ENCODE data around the gene IMPACT. TPM values are rescaled to one million over a fixed set of nuclear protein-coding genes. Genes with fewer than 3 reads are reported as not detected.

The IMPACT gene
- polyA plus RNA-seq, 2 of the 4 experiments (the other 2 are of a cell fraction) = 10.9 to 27.1 TPM

DNA sequence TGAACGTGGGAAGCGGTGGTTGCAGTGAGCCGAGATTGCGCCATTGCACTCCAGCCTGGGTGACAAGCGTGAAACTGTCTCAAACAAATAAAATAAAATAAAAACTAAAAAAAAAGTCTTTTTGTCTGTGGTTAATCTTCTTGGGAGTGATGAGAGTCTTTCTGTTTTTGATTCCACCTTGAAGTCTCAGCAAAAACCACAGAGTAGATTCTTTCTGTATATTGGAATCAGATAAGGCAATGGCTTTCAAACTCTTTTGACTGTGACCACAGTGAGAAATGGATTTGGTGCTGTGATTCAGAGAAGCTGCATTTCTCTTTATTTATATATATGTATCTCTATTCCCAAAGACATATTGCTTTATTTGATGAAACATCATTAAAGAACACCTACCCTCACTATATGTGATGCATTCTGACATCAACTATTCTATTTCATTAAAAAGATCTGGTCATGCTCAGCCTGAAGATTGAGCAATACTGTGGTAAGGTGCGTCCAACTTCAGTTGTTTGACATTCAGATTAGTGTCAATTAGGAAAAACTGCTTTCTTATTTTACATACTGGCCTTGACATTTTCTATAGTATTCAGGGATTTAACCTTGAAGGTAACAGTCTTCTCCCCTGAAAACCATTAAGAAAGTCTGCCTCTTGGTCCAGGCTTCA is 49.6 kb downstream of the IMPACT start:
- Histone ChIP-seq H3K4me1 (no peaks in the 10 kb centered on the region), H3K4me3 (no peak overlapping the region), H3K9me3 (no peaks in the 10 kb centered on the region), H3K27ac (no peak overlapping the region), H3K4me2 (no peak overlapping the region)
- no peak for ATAC-seq
- TF ChIP-seq RARB (CRISPR knock-in tag; IDR thresholded peaks at IDR 0.05) = no peak
- no peak for FAIRE-seq
- DNase-seq (ENCODE audit: low read depth in 1 of 2, low spot score in 1 of 2) = no peak
- CTCF ChIA-PET = no interaction called here
- POLR2A ChIA-PET = no interaction called here
- whole genome bisulfite sequencing (ENCODE audit: missing lambda C conversion rate) = 67% methylated on average over 6 of the region's 6 CpGs

GRCh38 chr18:24479371-24479770 is 52.9 kb downstream of the IMPACT start:
- CTCF ChIA-PET = interaction anchor here (1.3 to 1.7 kb wide), 2 partner anchors 8 to 9 kb away, joined by 3 to 7 read pairs; no protein-coding TSS in a partner anchor
- no peak overlapping the region for H3K27ac ChIP-seq
- ATAC-seq (no peak), FAIRE-seq (no peak), DNase-seq (ENCODE audit: low read depth in 1 of 2, low spot score in 1 of 2) (no peak)
- no peaks in the 10 kb centered on the region for H3K9me3 ChIP-seq
- no peak overlapping the region for H3K4me2 ChIP-seq
- 44% methylated on average over 7 of the region's 7 CpGs for WGBS (ENCODE audit: missing lambda C conversion rate)
- H3K4me1 ChIP-seq = no peaks in the 10 kb centered on the region
- H3K4me3 ChIP-seq = no peak overlapping the region
- POLR2A ChIA-PET = no interaction called here
- TF ChIP-seq CBX2 (IDR thresholded peaks at IDR 0.05; ENCODE audit: borderline replicate concordance, low read depth) (no peak), PHF8 (IDR thresholded peaks at IDR 0.05; ENCODE audit: borderline replicate concordance, low read depth) (no peak), KDM1A (IDR thresholded peaks at IDR 0.05; ENCODE audit: low read depth) (no peak), BHLHE40 (IDR thresholded peaks at IDR 0.05; ENCODE audit: low read depth, low read length) (no peak), JUNB (IDR thresholded peaks at IDR 0.05) (no peak), FOXS1 (CRISPR knock-in tag; IDR thresholded peaks at IDR 0.05) (no peak), RAD21 (conservative IDR thresholded peaks at IDR 0.05 in 1 of 2, IDR thresholded peaks at IDR 0.05 in 1 of 2) (no peak), ESRRA (IDR thresholded peaks at IDR 0.05; ENCODE audit: borderline replicate concordance, low read length) (no peak), MYC (IDR thresholded peaks at IDR 0.05; ENCODE audit: borderline replicate concordance, low read length) (no peak), HOXB5 (CRISPR knock-in tag; IDR thresholded peaks at IDR 0.05) (no peak), HOXB13 (CRISPR knock-in tag; IDR thresholded peaks at IDR 0.05; ENCODE audit: low read depth) (no peak), JUN (IDR thresholded peaks at IDR 0.05) (no peak), TP53 (CRISPR knock-in tag; IDR thresholded peaks at IDR 0.05) (no peak), ELK1 (IDR thresholded peaks at IDR 0.05; ENCODE audit: low read depth, low read length) (no peak), ZFP36 (IDR thresholded peaks at IDR 0.05; ENCODE audit: borderline replicate concordance, partially characterized antibody) (no peak), FOSL2 (IDR thresholded peaks at IDR 0.05) (no peak), FOSL2 (CRISPR knock-in tag; IDR thresholded peaks at IDR 0.05) (no peak)
- TF ChIP-seq, protein P1, sequence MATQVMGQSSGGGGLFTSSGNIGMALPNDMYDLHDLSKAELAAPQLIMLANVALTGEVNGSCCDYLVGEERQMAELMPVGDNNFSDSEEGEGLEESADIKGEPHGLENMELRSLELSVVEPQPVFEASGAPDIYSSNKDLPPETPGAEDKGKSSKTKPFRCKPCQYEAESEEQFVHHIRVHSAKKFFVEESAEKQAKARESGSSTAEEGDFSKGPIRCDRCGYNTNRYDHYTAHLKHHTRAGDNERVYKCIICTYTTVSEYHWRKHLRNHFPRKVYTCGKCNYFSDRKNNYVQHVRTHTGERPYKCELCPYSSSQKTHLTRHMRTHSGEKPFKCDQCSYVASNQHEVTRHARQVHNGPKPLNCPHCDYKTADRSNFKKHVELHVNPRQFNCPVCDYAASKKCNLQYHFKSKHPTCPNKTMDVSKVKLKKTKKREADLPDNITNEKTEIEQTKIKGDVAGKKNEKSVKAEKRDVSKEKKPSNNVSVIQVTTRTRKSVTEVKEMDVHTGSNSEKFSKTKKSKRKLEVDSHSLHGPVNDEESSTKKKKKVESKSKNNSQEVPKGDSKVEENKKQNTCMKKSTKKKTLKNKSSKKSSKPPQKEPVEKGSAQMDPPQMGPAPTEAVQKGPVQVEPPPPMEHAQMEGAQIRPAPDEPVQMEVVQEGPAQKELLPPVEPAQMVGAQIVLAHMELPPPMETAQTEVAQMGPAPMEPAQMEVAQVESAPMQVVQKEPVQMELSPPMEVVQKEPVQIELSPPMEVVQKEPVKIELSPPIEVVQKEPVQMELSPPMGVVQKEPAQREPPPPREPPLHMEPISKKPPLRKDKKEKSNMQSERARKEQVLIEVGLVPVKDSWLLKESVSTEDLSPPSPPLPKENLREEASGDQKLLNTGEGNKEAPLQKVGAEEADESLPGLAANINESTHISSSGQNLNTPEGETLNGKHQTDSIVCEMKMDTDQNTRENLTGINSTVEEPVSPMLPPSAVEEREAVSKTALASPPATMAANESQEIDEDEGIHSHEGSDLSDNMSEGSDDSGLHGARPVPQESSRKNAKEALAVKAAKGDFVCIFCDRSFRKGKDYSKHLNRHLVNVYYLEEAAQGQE (IDR thresholded peaks at IDR 0.05) = no peak

- WGBS (ENCODE audit: missing lambda C conversion rate) = 75% methylated on average over 5 of the region's 5 CpGs
- no peak for DNase-seq (ENCODE audit: low read depth in 1 of 2, low spot score in 1 of 2)
- ATAC-seq = no peak
- H3K9me3 ChIP-seq = no peaks in the 10 kb centered on the region
- CTCF ChIA-PET = interaction anchor here (0.7 kb wide), 1 partner anchor 123 kb away, joined by 3 read pairs; no protein-coding TSS in a partner anchor
- no peak overlapping the region for H3K27ac ChIP-seq
- H3K4me2 ChIP-seq = no peak overlapping the region
- H3K4me1 ChIP-seq = no peaks in the 10 kb centered on the region
- H3K4me3 ChIP-seq = no peak overlapping the region
- no peak for FAIRE-seq
- POLR2A ChIA-PET = no interaction called here
- TF ChIP-seq, protein P2, sequence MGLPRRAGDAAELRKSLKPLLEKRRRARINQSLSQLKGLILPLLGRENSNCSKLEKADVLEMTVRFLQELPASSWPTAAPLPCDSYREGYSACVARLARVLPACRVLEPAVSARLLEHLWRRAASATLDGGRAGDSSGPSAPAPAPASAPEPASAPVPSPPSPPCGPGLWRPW (IDR thresholded peaks at IDR 0.05) = no peak
- TF ChIP-seq CHD2 (IDR thresholded peaks at IDR 0.05; ENCODE audit: low read length, partially characterized antibody) (no peak), HDAC2 (IDR thresholded peaks at IDR 0.05) (no peak), RNF2 (IDR thresholded peaks at IDR 0.05; ENCODE audit: borderline replicate concordance, low read depth) (no peak), MAZ (IDR thresholded peaks at IDR 0.05; ENCODE audit: borderline replicate concordance, low read depth, low read length) (no peak), HOXA7 (CRISPR knock-in tag; IDR thresholded peaks at IDR 0.05) (no peak), GATA3 (IDR thresholded peaks at IDR 0.05; ENCODE audit: borderline replicate concordance) (no peak), ATOH8 (CRISPR knock-in tag; IDR thresholded peaks at IDR 0.05; ENCODE audit: low read depth) (no peak)
- TF ChIP-seq, protein P3, sequence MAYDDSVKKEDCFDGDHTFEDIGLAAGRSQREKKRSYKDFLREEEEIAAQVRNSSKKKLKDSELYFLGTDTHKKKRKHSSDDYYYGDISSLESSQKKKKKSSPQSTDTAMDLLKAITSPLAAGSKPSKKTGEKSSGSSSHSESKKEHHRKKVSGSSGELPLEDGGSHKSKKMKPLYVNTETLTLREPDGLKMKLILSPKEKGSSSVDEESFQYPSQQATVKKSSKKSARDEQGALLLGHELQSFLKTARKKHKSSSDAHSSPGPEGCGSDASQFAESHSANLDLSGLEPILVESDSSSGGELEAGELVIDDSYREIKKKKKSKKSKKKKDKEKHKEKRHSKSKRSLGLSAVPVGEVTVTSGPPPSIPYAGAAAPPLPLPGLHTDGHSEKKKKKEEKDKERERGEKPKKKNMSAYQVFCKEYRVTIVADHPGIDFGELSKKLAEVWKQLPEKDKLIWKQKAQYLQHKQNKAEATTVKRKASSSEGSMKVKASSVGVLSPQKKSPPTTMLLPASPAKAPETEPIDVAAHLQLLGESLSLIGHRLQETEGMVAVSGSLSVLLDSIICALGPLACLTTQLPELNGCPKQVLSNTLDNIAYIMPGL (CRISPR knock-in tag; IDR thresholded peaks at IDR 0.05; ENCODE audit: borderline replicate concordance) = no peak
Measured at GRCh38 chr18:24482821-24483220, 56.4 kb downstream of the IMPACT start.
